Effector memory CD4-positive, alpha-beta T cell (primary cell): ENCODE measurements around the gene DUSP10.

Source experiments
- DNase-seq, 3 donors: peaks; one replicate each; pipeline ENCODE4 v3.0.0-alpha.2; 2020
- H3K27ac ChIP-seq: 2 replicates; pipeline ENCODE4 v1.7.0; 2013; ENCODE audit warnings: mild to moderate bottlenecking, low read length, moderate library complexity; ENCODE audit not compliant: insufficient read depth, poor library complexity, severe bottlenecking
- H3K27me3 ChIP-seq: replicated peaks from 2 replicates; pipeline ENCODE4 v1.7.0; 2013; ENCODE audit warnings: mild to moderate bottlenecking, low read length; ENCODE audit not compliant: insufficient read depth, control insufficient read depth, poor library complexity, severe bottlenecking
- H3K36me3 ChIP-seq: 2 replicates; pipeline ENCODE4 v1.7.0; 2013; ENCODE audit warnings: mild to moderate bottlenecking, low read length, moderate library complexity; ENCODE audit not compliant: control insufficient read depth, insufficient read depth
- H3K4me1 ChIP-seq: 2 replicates; pipeline ENCODE4 v1.7.0; 2013; ENCODE audit warnings: low read length, mild to moderate bottlenecking; ENCODE audit not compliant: control insufficient read depth, insufficient read depth, poor library complexity, severe bottlenecking
- H3K4me3 ChIP-seq: 2 replicates; pipeline ENCODE4 v1.7.0; 2013; ENCODE audit warnings: low read length, low read depth, mild to moderate bottlenecking; ENCODE audit not compliant: insufficient read depth, poor library complexity, severe bottlenecking
- H3K9me3 ChIP-seq: 2 replicates; pipeline ENCODE4 v1.7.0; 2013; ENCODE audit warnings: mild to moderate bottlenecking, low read length, moderate library complexity; ENCODE audit not compliant: control insufficient read depth

Gene DUSP10

DNA sequence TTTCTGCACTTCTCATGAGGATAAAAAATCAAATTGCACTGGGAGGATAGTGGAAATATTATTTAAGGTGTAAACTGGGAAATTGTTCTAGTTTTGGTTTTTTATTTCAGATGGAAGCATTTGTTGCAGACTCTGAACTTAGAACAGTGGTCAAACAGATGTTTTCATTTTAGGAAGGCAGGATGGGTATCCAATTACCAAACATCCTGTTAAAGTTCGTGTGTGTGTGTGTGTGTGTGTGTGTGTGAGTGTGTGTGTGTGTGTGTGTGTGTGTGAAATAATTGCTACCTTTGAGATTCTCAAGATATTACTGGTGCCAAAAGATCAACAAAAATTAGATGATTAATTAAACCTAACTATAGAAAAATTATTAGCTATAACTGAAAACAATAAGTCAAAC is 24.3 kb upstream of the DUSP10 start:
- Histone ChIP-seq H3K4me1 (no peaks in the 10 kb centered on the region), H3K27me3 (no peaks in the 10 kb centered on the region), H3K36me3 (no peaks in the 10 kb centered on the region), H3K27ac (no peak overlapping the region), H3K4me3 (no peak overlapping the region), H3K9me3 (no peaks in the 10 kb centered on the region)
- no peak for DNase-seq

DNA sequence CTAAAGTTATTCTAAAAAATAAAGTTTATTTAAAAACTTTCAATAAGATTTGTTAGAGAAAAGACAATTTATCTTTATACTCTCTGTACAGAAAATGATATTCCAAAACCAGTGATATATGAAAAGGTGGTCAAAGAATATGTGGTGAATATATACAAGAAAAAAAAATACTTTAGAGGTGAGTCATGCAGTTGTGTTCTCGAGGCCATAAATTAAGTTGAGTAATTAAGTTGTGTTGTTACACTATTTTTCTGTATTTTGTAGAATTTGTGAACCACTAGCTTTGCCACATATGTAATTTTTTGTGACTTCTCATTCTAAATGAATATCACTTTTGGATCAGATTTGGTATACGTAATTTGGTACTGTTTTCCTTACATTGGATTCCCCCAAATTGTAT is 23.6 kb upstream of the DUSP10 start:
- Histone ChIP-seq H3K27ac (no peak overlapping the region), H3K4me1 (no peaks in the 10 kb centered on the region), H3K4me3 (no peak overlapping the region), H3K27me3 (no peaks in the 10 kb centered on the region), H3K36me3 (no peaks in the 10 kb centered on the region), H3K9me3 (no peaks in the 10 kb centered on the region)
- DNase-seq, result no peak

DNA sequence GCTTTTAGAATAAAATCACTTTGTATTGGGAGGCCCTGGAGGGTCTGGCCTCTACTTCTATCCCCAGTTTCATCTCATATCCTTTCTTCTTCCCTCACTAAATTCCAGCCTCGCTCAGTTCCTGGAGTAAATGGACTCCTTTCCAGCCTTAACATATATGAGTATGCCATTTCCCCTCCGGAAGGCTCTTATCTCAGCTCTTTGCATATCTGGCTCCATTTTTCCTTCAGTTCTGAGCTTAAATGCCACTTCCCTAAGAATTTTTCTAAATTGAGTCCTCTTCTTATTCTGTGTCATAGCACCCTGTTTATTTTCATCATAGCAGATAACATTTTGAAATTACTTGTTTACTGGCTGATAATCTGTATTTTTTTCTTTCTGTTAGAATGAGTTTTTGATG is 20.2 kb upstream of the DUSP10 start:
- Histone ChIP-seq H3K4me1 (no peaks in the 10 kb centered on the region), H3K27me3 (no peaks in the 10 kb centered on the region), H3K4me3 (no peak overlapping the region)

DNA sequence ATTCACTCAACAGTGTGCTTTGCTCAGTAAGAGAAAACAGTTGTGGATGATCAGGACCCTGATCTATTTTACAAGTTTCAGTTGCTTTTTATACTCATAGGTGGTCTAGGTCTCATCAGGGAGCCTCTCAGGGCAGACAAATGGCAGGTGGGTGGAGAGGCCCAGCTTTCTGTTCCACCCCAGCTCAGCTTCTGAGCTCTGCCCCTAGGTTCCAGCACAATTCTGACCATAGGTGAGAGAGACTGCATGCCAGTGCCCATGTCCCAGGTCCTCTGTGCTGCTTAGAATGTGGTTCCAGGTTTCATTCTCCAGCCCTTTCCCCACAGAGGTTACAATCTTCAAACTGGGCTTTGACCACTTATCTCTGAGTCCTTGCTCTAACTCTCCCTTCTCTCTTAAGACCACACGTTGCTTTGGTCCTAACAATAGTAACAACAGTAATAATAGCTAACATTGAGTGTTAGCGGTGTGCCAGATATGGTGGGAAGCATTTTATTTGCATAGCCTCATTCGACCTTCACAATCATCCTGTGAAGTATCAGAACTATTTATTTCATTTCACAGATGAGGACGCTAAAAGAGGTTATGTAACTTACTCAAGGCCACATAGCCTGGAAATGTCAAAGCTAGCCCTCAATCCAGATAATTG is 19.6 kb upstream of the DUSP10 start:
- DNase-seq, result no peak
- Histone ChIP-seq H3K4me1 (no peaks in the 10 kb centered on the region), H3K36me3 (no peaks in the 10 kb centered on the region), H3K27me3 (no peaks in the 10 kb centered on the region), H3K27ac (no peak overlapping the region), H3K9me3 (no peaks in the 10 kb centered on the region), H3K4me3 (no peak overlapping the region)

More for the DNA sequence above, 20.2 kb upstream of the DUSP10 start:
- no peak for DNase-seq
- Histone ChIP-seq H3K36me3 (no peaks in the 10 kb centered on the region), H3K27ac (no peak overlapping the region), H3K9me3 (no peaks in the 10 kb centered on the region)

DNA sequence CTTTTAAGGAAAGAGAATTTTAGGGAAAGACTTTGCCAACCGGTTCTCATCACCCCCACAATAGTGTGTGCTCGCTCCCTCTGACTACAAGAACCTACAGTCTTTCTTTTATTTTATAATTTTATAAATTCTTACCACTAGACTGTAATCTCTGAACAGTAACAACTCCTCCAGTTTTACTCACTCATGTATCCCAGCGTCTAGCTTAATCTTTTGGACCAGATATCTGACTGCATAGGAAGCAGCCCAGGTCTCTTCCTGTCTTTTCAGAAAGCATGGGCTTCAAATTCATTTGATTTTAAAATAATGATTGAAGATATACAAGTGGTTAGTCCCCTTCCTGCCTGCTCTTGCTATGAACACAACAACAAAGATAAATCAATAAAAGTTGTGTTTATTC is 19.0 kb upstream of the DUSP10 start:
- no peak for DNase-seq
- Histone ChIP-seq H3K27ac (no peak overlapping the region), H3K4me1 (no peaks in the 10 kb centered on the region), H3K4me3 (no peak overlapping the region), H3K36me3 (no peaks in the 10 kb centered on the region), H3K9me3 (no peaks in the 10 kb centered on the region), H3K27me3 (no peaks in the 10 kb centered on the region)

DNA sequence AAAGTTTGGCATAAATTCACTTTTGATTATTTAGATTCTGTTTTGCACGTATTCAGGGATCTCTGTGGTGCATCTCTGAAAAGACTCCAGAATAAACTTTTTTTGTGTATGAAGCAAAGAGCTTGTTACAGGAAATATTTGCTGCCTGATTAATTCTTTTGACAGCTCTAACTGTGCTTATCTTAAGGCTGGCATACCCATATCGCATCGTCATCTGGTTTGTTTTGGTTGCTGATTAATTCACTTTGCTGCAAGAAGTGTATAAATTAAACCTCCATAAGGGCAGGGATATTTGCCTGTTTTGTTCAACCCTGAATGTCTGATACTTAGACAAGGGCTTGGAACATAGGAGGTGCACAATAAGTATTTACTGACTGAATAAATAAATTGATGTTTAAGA is 17.5 kb upstream of the DUSP10 start:
- no peak for DNase-seq
- no peaks in the 10 kb centered on the region for H3K27me3 ChIP-seq
- no peaks in the 10 kb centered on the region for H3K9me3 ChIP-seq
- H3K4me1 ChIP-seq, result no peaks in the 10 kb centered on the region
- no peaks in the 10 kb centered on the region for H3K36me3 ChIP-seq
- H3K4me3 ChIP-seq, result no peak overlapping the region
- H3K27ac ChIP-seq, result no peak overlapping the region

DNA sequence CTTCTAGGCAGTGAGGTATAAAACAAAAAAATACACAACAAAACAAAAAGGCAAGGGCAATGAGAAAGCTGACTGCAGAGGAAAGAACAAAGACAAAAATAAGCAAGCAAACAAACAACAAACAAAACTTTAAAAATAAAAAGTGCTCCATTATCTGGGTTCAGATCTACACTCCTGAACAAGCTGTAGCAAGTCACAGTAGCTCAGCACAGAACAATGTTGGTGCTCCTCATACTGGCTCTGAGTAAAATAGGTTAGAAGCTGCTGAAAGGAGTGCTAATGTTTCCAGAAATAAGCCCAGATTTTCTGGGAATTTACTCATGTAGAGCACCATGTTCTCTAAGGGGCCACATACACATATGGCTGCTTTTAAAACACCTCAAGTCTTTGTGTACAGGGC is 16.6 kb upstream of the DUSP10 start:
- Histone ChIP-seq H3K4me3 (no peak overlapping the region), H3K27ac (no peak overlapping the region), H3K9me3 (no peaks in the 10 kb centered on the region), H3K4me1 (no peaks in the 10 kb centered on the region), H3K27me3 (no peaks in the 10 kb centered on the region), H3K36me3 (no peaks in the 10 kb centered on the region)
- DNase-seq, result no peak

DNA sequence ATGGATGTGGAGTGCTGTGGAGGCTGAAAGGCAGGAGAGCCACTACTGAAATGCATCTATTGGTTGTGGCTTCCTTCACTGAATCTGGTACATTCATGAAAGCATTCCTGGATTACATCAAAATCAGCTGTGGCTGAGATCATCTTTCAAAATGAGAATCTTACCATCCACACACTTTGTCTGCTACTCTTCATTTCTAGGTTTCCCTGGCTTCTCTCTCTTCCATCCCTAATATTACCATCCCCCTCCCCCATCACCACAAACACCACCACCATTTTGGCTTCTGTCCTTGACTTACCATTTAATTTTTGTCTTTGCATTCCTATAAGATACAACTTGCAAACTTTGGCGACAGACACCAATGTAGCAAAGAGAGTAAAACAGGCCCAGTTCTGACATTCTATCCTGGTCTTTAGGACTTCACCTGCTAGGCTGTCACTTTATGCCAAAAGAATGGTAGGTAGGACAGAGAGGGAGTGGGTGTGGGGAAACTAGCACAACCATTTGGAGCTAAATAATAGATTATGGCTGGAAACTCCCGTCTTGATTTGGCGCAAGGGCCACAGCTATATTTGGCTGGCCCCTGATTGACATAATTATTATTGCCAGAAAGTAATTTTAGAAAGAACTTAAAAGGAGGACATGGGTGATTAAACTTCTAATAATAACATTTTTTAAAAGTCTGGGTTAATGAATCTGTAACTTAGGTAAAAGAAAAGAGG is 15.1 kb upstream of the DUSP10 start:
- H3K27me3 ChIP-seq, result no peaks in the 10 kb centered on the region
- DNase-seq, result no peak

DNA sequence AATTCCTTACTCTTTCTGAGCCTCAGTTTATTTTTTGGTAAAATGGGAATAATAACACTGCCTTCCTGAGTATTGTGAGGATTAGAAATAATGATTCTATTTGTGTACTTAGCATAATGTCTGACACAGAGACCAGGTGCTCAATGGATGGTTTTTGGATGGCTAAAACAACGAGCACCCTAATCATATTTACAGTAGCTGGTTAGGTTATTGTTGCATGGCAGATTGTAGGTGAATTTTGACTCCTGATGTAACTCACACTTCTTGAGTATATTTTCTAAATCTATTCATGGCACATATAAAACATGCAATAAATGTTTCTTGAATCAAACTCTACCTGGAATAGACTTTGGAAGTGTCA is 11.9 kb upstream of the DUSP10 start:
- Histone ChIP-seq H3K4me1 (no peaks in the 10 kb centered on the region), H3K27ac (no peak overlapping the region), H3K4me3 (peak overlapping the region; percentile 11), H3K36me3 (no peaks in the 10 kb centered on the region), H3K9me3 (no peaks in the 10 kb centered on the region), H3K27me3 (no peaks in the 10 kb centered on the region)
- DNase-seq, result no peak

More for the DNA sequence above, 15.1 kb upstream of the DUSP10 start:
- Histone ChIP-seq H3K4me1 (no peaks in the 10 kb centered on the region), H3K36me3 (no peaks in the 10 kb centered on the region), H3K4me3 (no peak overlapping the region), H3K9me3 (no peaks in the 10 kb centered on the region), H3K27ac (no peak overlapping the region)

DNA sequence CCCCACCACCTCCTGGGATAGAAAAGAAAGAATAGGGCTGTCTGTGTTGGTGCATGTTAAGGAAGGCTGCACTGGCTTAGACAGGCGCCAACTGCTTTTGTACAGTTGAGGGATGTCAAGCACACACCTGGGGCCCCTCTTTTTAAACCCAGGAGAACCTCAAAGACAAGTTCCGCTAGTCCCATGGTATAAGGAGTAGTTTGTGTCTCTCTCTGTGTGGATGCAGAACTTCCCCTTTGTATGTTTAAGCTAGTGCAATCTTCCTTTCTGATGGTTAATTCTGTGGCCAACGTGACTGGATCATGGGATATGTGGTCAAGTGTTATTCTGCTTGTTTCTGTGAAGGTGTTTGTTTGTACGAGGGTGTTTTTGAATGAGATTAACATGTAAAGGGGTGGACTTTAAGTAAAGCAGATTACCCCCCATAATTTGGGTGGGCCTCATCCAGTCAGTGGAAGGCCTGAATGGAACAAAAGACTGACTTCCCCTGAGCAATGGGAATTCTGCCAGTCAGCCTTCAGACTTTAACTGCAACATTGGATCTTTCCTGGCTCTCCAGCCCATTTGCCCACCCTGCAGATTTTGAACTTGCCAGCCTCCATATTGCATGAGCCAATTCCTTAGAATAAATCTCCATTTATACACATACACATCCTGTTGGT is 9.5 kb upstream of the DUSP10 start:
- Histone ChIP-seq H3K9me3 (no peaks in the 10 kb centered on the region), H3K27ac (no peak overlapping the region), H3K36me3 (no peaks in the 10 kb centered on the region), H3K27me3 (no peaks in the 10 kb centered on the region), H3K4me3 (no peak overlapping the region), H3K4me1 (no peaks in the 10 kb centered on the region)
- no peak for DNase-seq
